K562 (cell line): Measurements from ENCODE around the gene STEAP3. TPM values are rescaled to one million over a fixed set of nuclear protein-coding genes. Genes with fewer than 3 reads are reported as not detected.

Source experiments
- CCNT2 ChIP-seq: IDR thresholded peaks from 2 replicates; pipeline ENCODE4 v1.6.1; 2011; ENCODE audit warnings: borderline replicate concordance, low read depth, mild to moderate bottlenecking, moderate library complexity, mixed read lengths, low read length; ENCODE audit not compliant: insufficient read length; ENCODE audit errors: extremely low read depth
- CTBP1 ChIP-seq: fragments of 450-650 bp; IDR thresholded peaks from 2 replicates; pipeline ENCODE4 v1.6.1; 2016; ENCODE audit warnings: borderline replicate concordance
- HDAC1 ChIP-seq, 2 experiments: fragments of 450-650 bp; IDR thresholded peaks; 2 replicates each; pipeline ENCODE4 v1.6.1; 2016 to 2017; ENCODE audit warnings: inconsistent platforms in 1 of 2, mild to moderate bottlenecking in 1 of 2, moderate library complexity in 1 of 2
- MEIS2 ChIP-seq: fragments of 450-650 bp; IDR thresholded peaks from 2 replicates; pipeline ENCODE4 v1.6.1; 2014; ENCODE audit warnings: mild to moderate bottlenecking; ENCODE audit not compliant: partially characterized antibody
- MXD1 ChIP-seq: fragments of 250-450 bp; sonication (Bioruptor Pico); IDR thresholded peaks from 2 replicates; pipeline ENCODE4 v1.8.0; 2021; ENCODE audit warnings: borderline replicate concordance, mild to moderate bottlenecking, moderate library complexity; ENCODE audit not compliant: poor library complexity, severe bottlenecking
- OTX1 ChIP-seq: fragments of 450-650 bp; formaldehyde crosslinking; IDR thresholded peaks from 2 replicates; pipeline ENCODE4 v1.4.0; 2022; ENCODE audit warnings: mild to moderate bottlenecking
- PCBP1 ChIP-seq: fragments of 200-400 bp; formaldehyde crosslinking; IDR thresholded peaks from 2 replicates; pipeline ENCODE4 v1.6.1; 2018; ENCODE audit warnings: mild to moderate bottlenecking, low read depth, low read length; ENCODE audit not compliant: poor library complexity, severe bottlenecking
- PRDM10 ChIP-seq: fragments of 450-650 bp; IDR thresholded peaks from 2 replicates; pipeline ENCODE4 v1.6.1; 2018; ENCODE audit not compliant: partially characterized antibody
- ZEB2 ChIP-seq: fragments of 450-650 bp; IDR thresholded peaks from 2 replicates; pipeline ENCODE4 v1.6.1; 2016
- ZNF395 ChIP-seq: fragments of 200-800 bp; sonication (Bioruptor generic); IDR thresholded peaks from 2 replicates; pipeline ENCODE4 v1.6.1; 2017; ENCODE audit warnings: missing genetic modification characterization, missing compliant biosample characterization
- ZNF551 ChIP-seq: fragments of 250-450 bp; sonication (Bioruptor Pico); IDR thresholded peaks from 2 replicates; pipeline ENCODE4 v1.5.0; 2021; ENCODE audit warnings: mild to moderate bottlenecking, moderate library complexity
- ZNF740 ChIP-seq, 3 experiments: fragments of 200-800 bp in 1 of 3; sonication (Bioruptor generic) in 1 of 3; sonication (generic) in 1 of 3; formaldehyde crosslinking in 1 of 3; IDR thresholded peaks; 2 replicates each; pipeline versions ENCODE4 v1.6.1 to v1.8.0; 2016 to 2022; ENCODE audit warnings: mild to moderate bottlenecking in 2 of 3, missing compliant biosample characterization in 2 of 3, missing genetic modification characterization in 2 of 3, missing genetic modification reagents in 1 of 3
- polyA plus RNA-seq, 8 experiments: library from polyadenylated mRNA; depleted of rRNA in 4 of 8; stranded (reverse) in 5 of 8; unstranded in 3 of 8; fragments of >200 nt; fragmentation: Nextera tagmentation in 2 of 8; fragmentation: Illumina TruSeq in 1 of 8; extraction: Ambion mirVana in 2 of 8; extraction: Trizol in 1 of 8; gene quantifications; 2 replicates each; pipeline versions ENCODE4 v1.2.1 to v1.2.3, GENCODE V29; 2011 to 2014; ENCODE audit warnings: inconsistent platforms in 1 of 8, missing spikeins in 1 of 8
- total RNA-seq, 7 experiments: library from RNA; depleted of rRNA in 6 of 7; stranded (reverse); fragments of >200 nt in 6 of 7; fragmentation: Illumina TruSeq in 2 of 7; extraction: Trizol in 2 of 7; gene quantifications; 2 replicates each; pipeline versions ENCODE4 v1.2.1 to v1.2.3, GENCODE V29; 2011 to 2021; ENCODE audit warnings: low replicate concordance in 1 of 7
- TF ChIP-seq, protein P1 (sequence below): sonication (generic); formaldehyde crosslinking; IDR thresholded peaks from 2 replicates; pipeline ENCODE4 v1.8.1; 2023; ENCODE audit warnings: mild to moderate bottlenecking, missing genetic modification reagents
- TF ChIP-seq, protein P2 (sequence below): fragments of 250-450 bp; sonication (Bioruptor Pico); IDR thresholded peaks from 2 replicates; pipeline ENCODE4 v1.5.0; 2021; ENCODE audit warnings: mild to moderate bottlenecking, borderline replicate concordance

STEAP3 gene
- total and polyA plus RNA-seq, 9 of the 15 experiments (the other 6 are each of a cell fraction or from before 2014, with no cell fraction given) = 1.8 to 31.6 (median 9.0) TPM

DNA sequence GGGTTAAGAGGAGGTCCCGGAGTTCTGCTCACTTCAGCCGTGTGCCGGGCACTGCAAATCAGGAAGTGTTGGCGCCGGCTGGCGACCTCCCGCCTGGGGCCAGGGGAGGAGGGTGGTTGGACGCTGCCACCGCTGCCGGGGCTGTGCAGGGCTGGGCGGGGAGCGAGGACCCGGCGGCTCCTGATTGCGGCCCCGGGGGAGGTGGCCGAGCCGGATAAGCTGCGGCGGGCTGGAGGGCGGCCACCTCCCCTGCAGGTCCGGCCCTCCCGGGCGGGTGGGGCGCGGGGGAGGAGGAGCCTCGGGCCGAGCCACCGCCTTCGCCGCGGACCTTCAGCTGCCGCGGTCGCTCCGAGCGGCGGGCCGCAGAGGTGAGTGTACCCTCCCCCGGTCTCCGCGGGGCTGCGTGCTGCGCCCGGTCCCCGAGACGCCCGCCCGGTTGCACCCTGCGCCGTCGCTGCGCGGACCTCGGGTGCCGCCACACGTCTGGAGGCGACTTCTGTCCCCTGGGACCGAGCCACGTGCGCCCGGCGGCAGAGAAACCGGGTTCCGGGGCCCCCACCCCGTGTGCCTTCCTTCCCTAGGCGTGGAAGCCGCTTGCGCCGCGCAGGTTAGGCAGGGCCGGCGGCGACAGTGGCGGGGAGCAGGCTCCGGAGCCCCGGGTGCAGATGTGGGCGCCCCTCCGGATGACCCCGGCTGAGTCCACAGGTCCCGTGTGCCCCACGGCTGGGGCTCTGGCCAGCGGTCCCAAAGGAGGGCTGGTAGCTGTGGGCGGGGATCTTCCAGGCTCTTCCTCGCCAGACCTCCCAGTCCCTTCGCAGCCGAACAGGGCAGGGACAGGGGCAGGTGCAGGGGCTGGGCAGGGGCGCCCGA, at the start of gene STEAP3 (continued):
- peak in 1 of 2 experiments; percentile 93; a peak in 2 of 4 replicates for TF ChIP-seq HDAC1 (IDR thresholded peaks at IDR 0.05)
- TF ChIP-seq, protein P1, sequence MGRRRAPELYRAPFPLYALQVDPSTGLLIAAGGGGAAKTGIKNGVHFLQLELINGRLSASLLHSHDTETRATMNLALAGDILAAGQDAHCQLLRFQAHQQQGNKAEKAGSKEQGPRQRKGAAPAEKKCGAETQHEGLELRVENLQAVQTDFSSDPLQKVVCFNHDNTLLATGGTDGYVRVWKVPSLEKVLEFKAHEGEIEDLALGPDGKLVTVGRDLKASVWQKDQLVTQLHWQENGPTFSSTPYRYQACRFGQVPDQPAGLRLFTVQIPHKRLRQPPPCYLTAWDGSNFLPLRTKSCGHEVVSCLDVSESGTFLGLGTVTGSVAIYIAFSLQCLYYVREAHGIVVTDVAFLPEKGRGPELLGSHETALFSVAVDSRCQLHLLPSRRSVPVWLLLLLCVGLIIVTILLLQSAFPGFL (CRISPR knock-in tag) = no peak
- peak; percentile 58; the same call in 1 of the 2 replicates for TF ChIP-seq ZNF395
- TF ChIP-seq, protein P2, sequence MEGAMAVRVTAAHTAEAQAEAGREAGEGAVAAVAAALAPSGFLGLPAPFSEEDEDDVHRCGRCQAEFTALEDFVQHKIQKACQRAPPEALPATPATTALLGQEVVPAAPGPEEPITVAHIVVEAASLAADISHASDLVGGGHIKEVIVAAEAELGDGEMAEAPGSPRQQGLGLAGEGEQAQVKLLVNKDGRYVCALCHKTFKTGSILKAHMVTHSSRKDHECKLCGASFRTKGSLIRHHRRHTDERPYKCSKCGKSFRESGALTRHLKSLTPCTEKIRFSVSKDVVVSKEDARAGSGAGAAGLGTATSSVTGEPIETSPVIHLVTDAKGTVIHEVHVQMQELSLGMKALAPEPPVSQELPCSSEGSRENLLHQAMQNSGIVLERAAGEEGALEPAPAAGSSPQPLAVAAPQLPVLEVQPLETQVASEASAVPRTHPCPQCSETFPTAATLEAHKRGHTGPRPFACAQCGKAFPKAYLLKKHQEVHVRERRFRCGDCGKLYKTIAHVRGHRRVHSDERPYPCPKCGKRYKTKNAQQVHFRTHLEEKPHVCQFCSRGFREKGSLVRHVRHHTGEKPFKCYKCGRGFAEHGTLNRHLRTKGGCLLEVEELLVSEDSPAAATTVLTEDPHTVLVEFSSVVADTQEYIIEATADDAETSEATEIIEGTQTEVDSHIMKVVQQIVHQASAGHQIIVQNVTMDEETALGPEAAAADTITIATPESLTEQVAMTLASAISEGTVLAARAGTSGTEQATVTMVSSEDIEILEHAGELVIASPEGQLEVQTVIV = no peak
- peak; percentile 57 for TF ChIP-seq PCBP1
- TF ChIP-seq CTBP1 = peak; percentile 46; the same call in 1 of the 2 replicates
- TF ChIP-seq ZEB2 = no peak
- TF ChIP-seq PRDM10 = peak; percentile 31
- peak; percentile 95 for TF ChIP-seq CCNT2
- no peak for TF ChIP-seq ZNF740 (CRISPR knock-in tag; IDR thresholded peaks at IDR 0.05)
- no peak for TF ChIP-seq ZNF740 (tag; IDR thresholded peaks at IDR 0.05)
- no peak for TF ChIP-seq MEIS2
- no peak for TF ChIP-seq ZNF551 (CRISPR knock-in tag)
- TF ChIP-seq OTX1 (CRISPR knock-in tag) = no peak
- peak; percentile 71 for TF ChIP-seq MXD1 (CRISPR knock-in tag)
